CD8-positive, alpha-beta memory T cell (primary cell): ENCODE results near the gene TRAF4. TPM values are rescaled to one million over a fixed set of nuclear protein-coding genes. Genes with fewer than 3 reads are reported as not detected.

Experiments
- CTCF ChIA-PET: fragments of 350-600 bp; sonication (Branson Sonifier 250); formaldehyde crosslinking; loops from one replicate; lab custom pipeline; 2021; ENCODE audit warnings: antibody characterized with exemption; lab: Charles Lee
- POLR2A ChIA-PET: fragments of 350-600 bp; sonication (Branson Sonifier 250); formaldehyde crosslinking; loops from one replicate; lab custom pipeline; 2021; ENCODE audit warnings: antibody characterized with exemption; lab: Charles Lee
- DNase-seq, 5 donors: peaks; one replicate each; pipeline versions ENCODE4 v3.0.0 to v3.0.0-alpha.2; 2020 to 2022; ENCODE audit warnings: mixed read lengths in 1 of 5
- H3K27ac ChIP-seq: one replicate; pipeline ENCODE4 v1.7.0; 2013; ENCODE audit warnings: low read depth, mild to moderate bottlenecking, low read length, moderate library complexity
- H3K27me3 ChIP-seq: 2 replicates; pipeline ENCODE4 v1.7.0; 2013; ENCODE audit warnings: low read length, mild to moderate bottlenecking; ENCODE audit not compliant: insufficient read depth, poor library complexity, severe bottlenecking
- H3K36me3 ChIP-seq: 2 replicates; pipeline ENCODE4 v1.7.0; 2013; ENCODE audit warnings: mild to moderate bottlenecking, low read length, moderate library complexity; ENCODE audit not compliant: insufficient read depth
- H3K4me1 ChIP-seq: 2 replicates; pipeline ENCODE4 v1.7.0; 2013; ENCODE audit warnings: mild to moderate bottlenecking, low read length, moderate library complexity; ENCODE audit not compliant: insufficient read depth
- H3K4me3 ChIP-seq: 2 replicates; pipeline ENCODE4 v1.7.0; 2013; ENCODE audit warnings: mild to moderate bottlenecking, low read length
- H3K9me3 ChIP-seq: 2 replicates; pipeline ENCODE4 v1.7.0; 2013; ENCODE audit warnings: mild to moderate bottlenecking, low read length
- H3K27ac Mint-ChIP-seq, 8 donors: one replicate each; pipeline ENCODE4 v1.8.0; 2020 to 2021; ENCODE audit warnings: mixed read lengths in 8 of 8, mild to moderate bottlenecking in 6 of 8, inconsistent platforms in 3 of 8, moderate library complexity in 3 of 8
- H3K27me3 Mint-ChIP-seq, 2 donors: one replicate each; pipeline ENCODE4 v1.8.0; 2020 to 2021; ENCODE audit warnings: mixed read lengths in 2 of 2, mild to moderate bottlenecking in 1 of 2, moderate library complexity in 1 of 2
- H3K36me3 Mint-ChIP-seq, 3 donors: one replicate each; pipeline ENCODE4 v1.8.0; 2020 to 2021; ENCODE audit warnings: mixed read lengths in 3 of 3, inconsistent platforms in 1 of 3, mild to moderate bottlenecking in 1 of 3
- H3K4me1 Mint-ChIP-seq, 3 donors: one replicate each; pipeline ENCODE4 v1.8.0; 2020 to 2021; ENCODE audit warnings: mixed read lengths in 3 of 3, inconsistent platforms in 1 of 3, mild to moderate bottlenecking in 1 of 3
- H3K4me3 Mint-ChIP-seq, 7 donors: one replicate each; pipeline ENCODE4 v1.8.0; 2020 to 2021; ENCODE audit warnings: mixed read lengths in 7 of 7, mild to moderate bottlenecking in 6 of 7, moderate library complexity in 4 of 7, inconsistent platforms in 2 of 7
- H3K9me3 Mint-ChIP-seq, 5 donors: one replicate each; pipeline ENCODE4 v1.8.0; 2020 to 2022; ENCODE audit warnings: mixed read lengths in 5 of 5, mild to moderate bottlenecking in 3 of 5, moderate library complexity in 2 of 5, inconsistent platforms in 1 of 5
- polyA plus RNA-seq: library from polyadenylated mRNA; unstranded; fragments of 300-500 nt; fragmentation: Illumina TruSeq; gene quantifications from one replicate; pipeline ENCODE4 v1.2.3, GENCODE V29; 2021
- total RNA-seq, 2 experiments: library from RNA; stranded (reverse); gene quantifications; one replicate each; pipeline ENCODE4 v1.2.3, GENCODE V29; 2021

The TRAF4 gene
- total and polyA plus RNA-seq, 3 experiments from 2014 or later: 2.7 to 182 (median 176) TPM

- no peaks in the 10 kb centered on the region for H3K9me3 ChIP-seq
- no peak for DNase-seq
- Mint-ChIP-seq H3K27me3 (no peaks in the 10 kb centered on the region), H3K4me3 (no peak overlapping the region), H3K4me1 (peaks cover 2 to 9% (median 3%) of the 10 kb centered on the region in 3 donors), H3K36me3 (peaks cover 0 to 28% (median 0%) of the 10 kb centered on the region in 3 donors), H3K9me3 (no peaks in the 10 kb centered on the region), H3K27ac (no peak overlapping the region)
- POLR2A ChIA-PET: interaction anchor here (0.8 to 9.2 kb wide), 3 partner anchors 24 to 200 kb away, joined by 3 to 128 read pairs (median 4); partner anchors contain the start of genes NEK8, PROCA1 and TLCD1
- H3K36me3 ChIP-seq: no peaks in the 10 kb centered on the region
- CTCF ChIA-PET: interaction anchor here (1.2 to 17.0 kb wide), 5 partner anchors 12 to 202 kb away, joined by 4 to 579 read pairs (median 6); partner anchors contain the start of genes NEK8, RPL23A and TLCD1
- no peak overlapping the region for H3K4me3 ChIP-seq
- peaks cover 7% of the 10 kb centered on the region for H3K4me1 ChIP-seq
- no peak overlapping the region for H3K27ac ChIP-seq
- no peaks in the 10 kb centered on the region for H3K27me3 ChIP-seq
Measured at GRCh38 chr17:28751600-28752366, 8.0 kb downstream of the TRAF4 start.

GRCh38 chr17:28755486-28755885, 11.7 kb downstream of the TRAF4 start:
- Histone ChIP-seq H3K36me3 (peaks cover 14% of the 10 kb centered on the region), H3K27me3 (no peaks in the 10 kb centered on the region), H3K4me1 (no peaks in the 10 kb centered on the region), H3K9me3 (no peaks in the 10 kb centered on the region), H3K4me3 (no peak overlapping the region), H3K27ac (no peak overlapping the region)
- no peaks in the 10 kb centered on the region for H3K9me3 Mint-ChIP-seq
- no peaks in the 10 kb centered on the region for H3K4me1 Mint-ChIP-seq
- H3K27me3 Mint-ChIP-seq: no peaks in the 10 kb centered on the region
- no peak for DNase-seq
- H3K36me3 Mint-ChIP-seq: peaks cover 0 to 39% (median 12%) of the 10 kb centered on the region in 3 donors
- no peak overlapping the region for H3K4me3 Mint-ChIP-seq
- ChIA-PET POLR2A (no interaction called here), CTCF (interaction anchor here (17.0 kb wide), 1 partner anchor 30 kb away, joined by 579 read pairs; the partner anchor contains the start of genes NEK8, RPL23A and TLCD1)
- H3K27ac Mint-ChIP-seq: no peak overlapping the region

GRCh38 chr17:28756049-28756804, 12.4 kb downstream of the TRAF4 start:
- no peaks in the 10 kb centered on the region for H3K4me1 ChIP-seq
- ChIA-PET POLR2A (no interaction called here), CTCF (interaction anchor here (3.4 kb wide), 1 partner anchor 30 kb away, joined by 14 read pairs; the partner anchor contains the start of gene TLCD1)
- H3K9me3 ChIP-seq: no peaks in the 10 kb centered on the region
- no peak overlapping the region for H3K27ac ChIP-seq
- Mint-ChIP-seq H3K27me3 (no peaks in the 10 kb centered on the region), H3K9me3 (no peaks in the 10 kb centered on the region), H3K27ac (peak overlapping the region in 4 of 8 donors; percentile 55 to 96 (median 76)), H3K36me3 (peaks cover 0 to 47% (median 12%) of the 10 kb centered on the region in 3 donors), H3K4me1 (no peaks in the 10 kb centered on the region), H3K4me3 (no peak overlapping the region)
- no peaks in the 10 kb centered on the region for H3K27me3 ChIP-seq
- no peak for DNase-seq
- peaks cover 14% of the 10 kb centered on the region for H3K36me3 ChIP-seq
- no peak overlapping the region for H3K4me3 ChIP-seq

- H3K4me3 Mint-ChIP-seq: no peak overlapping the region
- POLR2A ChIA-PET: interaction anchor here (0.6 kb wide), 1 partner anchor 19 kb away, joined by 4 read pairs; no protein-coding TSS in a partner anchor
- H3K27ac ChIP-seq: no peak overlapping the region
- H3K27me3 ChIP-seq: no peaks in the 10 kb centered on the region
- DNase-seq: no peak
- CTCF ChIA-PET: interaction anchor here (1.2 to 3.4 kb wide), 2 partner anchors 32 to 195 kb away, joined by 4 to 14 read pairs; partner anchors contain the start of gene TLCD1
- peak overlapping the region in 1 of 8 donors; percentile 32 for H3K27ac Mint-ChIP-seq
- H3K4me1 Mint-ChIP-seq: peaks cover 0 to under 1% (median under 1%) of the 10 kb centered on the region in 3 donors
- no peaks in the 10 kb centered on the region for H3K9me3 Mint-ChIP-seq
- no peak overlapping the region for H3K4me3 ChIP-seq
- peaks cover 0 to 59% (median 12%) of the 10 kb centered on the region in 3 donors for H3K36me3 Mint-ChIP-seq
- H3K9me3 ChIP-seq: no peaks in the 10 kb centered on the region
- no peaks in the 10 kb centered on the region for H3K4me1 ChIP-seq
- H3K36me3 ChIP-seq: peaks cover 14% of the 10 kb centered on the region
- H3K27me3 Mint-ChIP-seq: no peaks in the 10 kb centered on the region
Measured at GRCh38 chr17:28758411-28759121, 14.8 kb downstream of the TRAF4 start.

- CTCF ChIA-PET: interaction anchor here (1.0 to 7.2 kb wide), 3 partner anchors 10 to 33 kb away, joined by 3 to 78 read pairs (median 14); partner anchors contain the start of genes NEK8 and TLCD1
- peaks cover 14% of the 10 kb centered on the region for H3K36me3 ChIP-seq
- Mint-ChIP-seq H3K36me3 (peaks cover 0 to 62% (median 13%) of the 10 kb centered on the region in 3 donors), H3K27ac (peak overlapping the region in 1 of 8 donors; percentile 96), H3K4me3 (no peak overlapping the region), H3K27me3 (no peaks in the 10 kb centered on the region), H3K4me1 (peaks cover 2 to 6% (median 4%) of the 10 kb centered on the region in 3 donors), H3K9me3 (no peaks in the 10 kb centered on the region)
- H3K27me3 ChIP-seq: no peaks in the 10 kb centered on the region
- no peak overlapping the region for H3K27ac ChIP-seq
- no peaks in the 10 kb centered on the region for H3K9me3 ChIP-seq
- POLR2A ChIA-PET: no interaction called here
- no peak overlapping the region for H3K4me3 ChIP-seq
- no peak for DNase-seq
- no peaks in the 10 kb centered on the region for H3K4me1 ChIP-seq
Measured at GRCh38 chr17:28759256-28759865, 15.6 kb downstream of the TRAF4 start.

GRCh38 chr17:28760601-28761562, 17.1 kb downstream of the TRAF4 start:
- ChIA-PET CTCF (interaction anchor here (1.0 to 7.2 kb wide), 4 partner anchors 11 to 193 kb away, joined by 3 to 78 read pairs (median 4); partner anchors contain the start of genes NEK8 and TLCD1), POLR2A (interaction anchor here (0.8 to 0.9 kb wide), 2 partner anchors 34 to 62 kb away, joined by 3 to 4 read pairs; no protein-coding TSS in a partner anchor)
- Histone ChIP-seq H3K4me3 (no peak overlapping the region), H3K9me3 (no peaks in the 10 kb centered on the region), H3K4me1 (no peaks in the 10 kb centered on the region), H3K36me3 (peaks cover 14% of the 10 kb centered on the region), H3K27ac (no peak overlapping the region), H3K27me3 (no peaks in the 10 kb centered on the region)
- no peaks in the 10 kb centered on the region for H3K27me3 Mint-ChIP-seq
- peak overlapping the region in 2 of 8 donors; percentile 12 to 19 for H3K27ac Mint-ChIP-seq
- H3K4me1 Mint-ChIP-seq: peaks cover 2 to 6% (median 4%) of the 10 kb centered on the region in 3 donors
- no peak overlapping the region for H3K4me3 Mint-ChIP-seq
- DNase-seq: no peak
- H3K9me3 Mint-ChIP-seq: no peaks in the 10 kb centered on the region
- H3K36me3 Mint-ChIP-seq: peaks cover 0 to 74% (median 13%) of the 10 kb centered on the region in 3 donors
